Natural killer cell (primary cell): Measurements from ENCODE around the gene ITGB1BP1. TPM values are rescaled to one million over a fixed set of nuclear protein-coding genes. Genes with fewer than 3 reads are reported as not detected.

Source experiments
- ATAC-seq, 3 donors: fragments of 150-1000 bp in 2 of 3; fragments of 200-7000 bp in 1 of 3; cut with Tn5 transposase; 1 replicate in 1 of 3; 2 replicates in 2 of 3; pipeline ENCODE4 v1.10.0; 2021; ENCODE audit warnings: mild to moderate bottlenecking in 2 of 3, moderate library complexity in 2 of 3
- DNase-seq, 2 donors: peaks; one replicate each; pipeline versions ENCODE4 v3.0.0 to v3.0.0-alpha.2; 2013 to 2021; ENCODE audit warnings: mixed read lengths in 1 of 2
- H3K27ac ChIP-seq: one replicate; pipeline ENCODE4 v1.5.1; 2013; ENCODE audit warnings: mild to moderate bottlenecking, low read length
- H3K27me3 ChIP-seq: one replicate; pipeline ENCODE4 v1.6.1; 2013; ENCODE audit warnings: low read length; ENCODE audit not compliant: control insufficient read depth, insufficient read depth
- H3K36me3 ChIP-seq: one replicate; pipeline ENCODE4 v1.6.1; 2013; ENCODE audit warnings: low read length; ENCODE audit not compliant: control insufficient read depth, insufficient read depth
- H3K4me1 ChIP-seq: one replicate; pipeline ENCODE4 v1.6.1; 2013; ENCODE audit warnings: low read length; ENCODE audit not compliant: control insufficient read depth, insufficient read depth
- H3K4me3 ChIP-seq: one replicate; pipeline ENCODE4 v1.5.1; 2013; ENCODE audit warnings: low read length
- H3K9me3 ChIP-seq: one replicate; pipeline ENCODE4 v1.6.1; 2013; ENCODE audit warnings: low read length; ENCODE audit not compliant: control insufficient read depth, insufficient read depth
- H3K27ac Mint-ChIP-seq, 2 donors: one replicate each; pipeline ENCODE4 v1.8.0; 2022; ENCODE audit warnings: mild to moderate bottlenecking in 2 of 2, mixed read lengths in 2 of 2, moderate library complexity in 1 of 2
- H3K27me3 Mint-ChIP-seq, 2 donors: one replicate each; pipeline ENCODE4 v1.8.0; 2022; ENCODE audit warnings: low read depth in 2 of 2, mixed read lengths in 2 of 2
- H3K36me3 Mint-ChIP-seq: one replicate; pipeline ENCODE4 v1.8.0; 2022; ENCODE audit warnings: mixed read lengths
- H3K4me1 Mint-ChIP-seq, 2 donors: one replicate each; pipeline ENCODE4 v1.8.0; 2022; ENCODE audit warnings: mixed read lengths in 2 of 2
- H3K4me3 Mint-ChIP-seq: one replicate; pipeline ENCODE4 v1.8.0; 2022; ENCODE audit warnings: mild to moderate bottlenecking, moderate library complexity, mixed read lengths
- H3K9me3 Mint-ChIP-seq, 2 donors: one replicate each; pipeline ENCODE4 v1.8.0; 2022; ENCODE audit warnings: mixed read lengths in 2 of 2
- CTCF ChIP-seq: fragments of 200-600 bp; IDR thresholded peaks from one replicate; pipeline ENCODE4 v1.8.0; 2022; ENCODE audit warnings: antibody characterized with exemption
- WGBS: methylation state at CpG from one replicate; pipeline ENCODE4 v1.1.7; 2013; ENCODE audit warnings: missing lambda C conversion rate; ENCODE audit not compliant: insufficient coverage; 5-methylcytosine and 5-hydroxymethylcytosine counted together
- intact Hi-C: fragments of 100-400 bp; cut with micrococcal nuclease; formaldehyde crosslinking; loops from one replicate; pipeline ENCODE4 v1.14.2; 2022
- total RNA-seq, 4 donors: library from RNA; stranded (reverse); fragments of 120-200 nt in 1 of 4; gene quantifications; one replicate each; pipeline versions ENCODE4 v1.2.3 to v1.2.4, GENCODE V29; 2013 to 2022

ITGB1BP1 gene
- total RNA-seq, 3 donors from 2014 or later (not counting 1 experiment from before 2014, with no cell fraction given): 66.9 to 114 (median 91.7) TPM

- no peaks in the 10 kb centered on the region for H3K4me1 ChIP-seq
- no peaks in the 10 kb centered on the region for H3K27me3 ChIP-seq
- 97% methylated on average over 4 of the region's 4 CpGs for WGBS
- Mint-ChIP-seq H3K36me3 (no peaks in the 10 kb centered on the region), H3K4me3 (no peak overlapping the region), H3K27me3 (no peaks in the 10 kb centered on the region), H3K27ac (no peak overlapping the region), H3K9me3 (no peaks in the 10 kb centered on the region), H3K4me1 (no peaks in the 10 kb centered on the region)
- H3K4me3 ChIP-seq: no peak overlapping the region
- no peak for DNase-seq
- no peaks in the 10 kb centered on the region for H3K9me3 ChIP-seq
- intact Hi-C loops: no loop called here
- no peak for ATAC-seq
- H3K27ac ChIP-seq: no peak overlapping the region
- no peak for TF ChIP-seq CTCF
- no peaks in the 10 kb centered on the region for H3K36me3 ChIP-seq
Measured at GRCh38 chr2:9364373-9364772, 59.0 kb downstream of the ITGB1BP1 start.

DNA sequence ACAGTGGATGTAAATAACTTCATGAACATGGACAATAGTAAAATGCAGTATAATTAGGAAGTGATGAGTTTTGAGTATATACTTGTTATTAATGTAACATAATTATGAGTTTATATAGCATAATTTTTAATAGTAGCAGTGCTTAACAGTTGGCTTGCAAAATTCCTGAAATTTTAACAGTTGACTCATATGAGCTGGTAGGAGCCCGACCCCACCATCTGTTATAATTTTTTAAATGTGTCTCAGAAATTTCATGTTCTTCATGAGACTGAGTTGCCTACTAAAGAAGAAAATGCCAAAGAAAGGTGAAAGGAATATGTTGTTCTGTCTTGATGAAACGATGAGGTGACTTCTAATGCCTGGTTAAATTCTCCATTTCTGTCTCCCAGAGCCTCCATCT, 62.6 kb downstream of the ITGB1BP1 start:
- Mint-ChIP-seq H3K4me3 (no peak overlapping the region), H3K27ac (no peak overlapping the region), H3K27me3 (peaks cover 0 to 6% of the 10 kb centered on the region in 2 donors), H3K9me3 (no peaks in the 10 kb centered on the region), H3K4me1 (no peaks in the 10 kb centered on the region), H3K36me3 (no peaks in the 10 kb centered on the region)
- no peaks in the 10 kb centered on the region for H3K9me3 ChIP-seq
- WGBS: 100% methylated on average over 2 of the region's 2 CpGs
- H3K4me1 ChIP-seq: no peaks in the 10 kb centered on the region
- ATAC-seq (no peak), DNase-seq (no peak)
- H3K4me3 ChIP-seq: no peak overlapping the region
- TF ChIP-seq CTCF: no peak
- no peaks in the 10 kb centered on the region for H3K36me3 ChIP-seq
- no peak overlapping the region for H3K27ac ChIP-seq
- intact Hi-C loops: no loop called here
- no peaks in the 10 kb centered on the region for H3K27me3 ChIP-seq

DNA sequence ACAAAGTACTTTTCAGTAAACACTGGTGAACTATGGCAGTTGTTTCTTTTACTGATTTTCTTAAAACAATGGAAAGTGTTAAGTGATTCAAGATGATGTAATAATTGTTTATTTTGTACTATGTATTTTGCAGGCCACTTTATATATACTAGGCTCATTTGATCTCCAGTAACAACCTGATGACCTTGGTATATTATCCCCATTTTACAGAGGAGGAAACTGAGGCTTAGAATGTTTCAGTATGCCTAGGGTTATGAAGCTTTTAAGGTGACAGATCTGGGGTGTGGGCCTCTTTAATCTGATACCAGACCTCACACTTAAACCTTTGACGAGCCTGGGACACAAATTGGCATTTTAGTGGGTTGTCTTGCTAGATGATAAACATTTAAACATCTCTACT, 63.2 kb downstream of the ITGB1BP1 start:
- Mint-ChIP-seq H3K36me3 (no peaks in the 10 kb centered on the region), H3K27ac (no peak overlapping the region), H3K4me1 (no peaks in the 10 kb centered on the region), H3K4me3 (no peak overlapping the region), H3K9me3 (no peaks in the 10 kb centered on the region), H3K27me3 (peaks cover 4 to 6% of the 10 kb centered on the region in 2 donors)
- H3K27me3 ChIP-seq: no peaks in the 10 kb centered on the region
- H3K9me3 ChIP-seq: no peaks in the 10 kb centered on the region
- intact Hi-C loops: no loop called here
- WGBS: no CpG with 5 or more reads among the region's 1 CpG
- no peak overlapping the region for H3K27ac ChIP-seq
- ATAC-seq: no peak
- TF ChIP-seq CTCF: no peak
- H3K36me3 ChIP-seq: no peaks in the 10 kb centered on the region
- no peak overlapping the region for H3K4me3 ChIP-seq
- no peaks in the 10 kb centered on the region for H3K4me1 ChIP-seq
- no peak for DNase-seq

GRCh38 chr2:9359463-9359862, 63.9 kb downstream of the ITGB1BP1 start:
- Histone ChIP-seq H3K4me3 (no peak overlapping the region), H3K36me3 (no peaks in the 10 kb centered on the region), H3K9me3 (no peaks in the 10 kb centered on the region), H3K27me3 (no peaks in the 10 kb centered on the region), H3K27ac (no peak overlapping the region), H3K4me1 (no peaks in the 10 kb centered on the region)
- Mint-ChIP-seq H3K9me3 (no peaks in the 10 kb centered on the region), H3K27me3 (peaks cover 6 to 7% of the 10 kb centered on the region in 2 donors), H3K27ac (no peak overlapping the region), H3K4me3 (no peak overlapping the region), H3K36me3 (no peaks in the 10 kb centered on the region), H3K4me1 (no peaks in the 10 kb centered on the region)
- ATAC-seq (no peak), DNase-seq (no peak)
- TF ChIP-seq CTCF: no peak
- intact Hi-C loops: no loop called here
- 94% methylated on average over 4 of the region's 4 CpGs for WGBS
